GM12864 (cell line): ENCODE measurements around the gene NEMP1.

Source experiments
- DNase-seq: peaks from one replicate; pipeline ENCODE4 v3.0.0-alpha.2; 2011; ENCODE audit warnings: low read depth
- H3K4me3 ChIP-seq: 2 replicates; pipeline ENCODE4 v1.5.1; 2011; ENCODE audit warnings: mild to moderate bottlenecking, low read depth, low read length, control low read depth
- CTCF ChIP-seq: IDR thresholded peaks from 2 replicates; pipeline ENCODE4 v1.5.1; 2011; ENCODE audit warnings: low read depth, mild to moderate bottlenecking, moderate library complexity, low read length, control low read depth, inconsistent platforms; ENCODE audit errors: missing control alignments

NEMP1 gene

GRCh38 chr12:57090924-57091637 lies 12.5 kb upstream of the NEMP1 start:
- H3K4me3 ChIP-seq = peak overlapping the region; percentile 29
- TF ChIP-seq CTCF = no peak
- no peak for DNase-seq

GRCh38 chr12:57090490-57090889 lies 11.9 kb upstream of the NEMP1 start:
- peak overlapping the region; percentile 29 for H3K4me3 ChIP-seq
- TF ChIP-seq CTCF = no peak
- DNase-seq = no peak

GRCh38 chr12:57089271-57090245 lies 11.0 kb upstream of the NEMP1 start:
- DNase-seq = no peak
- TF ChIP-seq CTCF = no peak
- H3K4me3 ChIP-seq = peak overlapping the region; percentile 72

GRCh38 chr12:57088354-57089270 lies 10.0 kb upstream of the NEMP1 start, which contains the start of gene NAB2:
Gene NAB2, plus strand, starts transcription at chr12:57089114. Its CDS starts 158 bp downstream, at chr12:57089272.
- TF ChIP-seq CTCF = no peak
- peak; percentile 79 for DNase-seq
- H3K4me3 ChIP-seq = peak within 1 kb of the TSS; percentile 81

GRCh38 chr12:57087691-57088353 lies 9.2 kb upstream of the NEMP1 start:
- DNase-seq = peak; percentile 79
- H3K4me3 ChIP-seq = peak overlapping the region; percentile 81
- no peak for TF ChIP-seq CTCF

GRCh38 chr12:57087010-57087690 lies 8.6 kb upstream of the NEMP1 start:
- peak; percentile 68 for DNase-seq
- peak overlapping the region; percentile 81 for H3K4me3 ChIP-seq
- no peak for TF ChIP-seq CTCF
